Right atrium auricular region (tissue), 2 donors: ENCODE data around the gene SLC1A7. TPM values are rescaled to one million over a fixed set of nuclear protein-coding genes. Genes with fewer than 3 reads are reported as not detected.

Experiments used
- DNase-seq: peaks from one replicate; pipeline ENCODE4 v3.0.0-alpha.2; 2019; ENCODE audit warnings: low spot score
- H3K27ac ChIP-seq, 2 donors: fragments of 200-600 bp; sonication (generic); 1 replicate in 1 of 2; 2 replicates in 1 of 2; pipeline ENCODE4 v1.5.1; 2016 to 2019
- H3K27me3 ChIP-seq, 2 donors: fragments of 200-600 bp; sonication (generic); one replicate each; pipeline versions ENCODE4 v1.5.1 to v1.6.0; 2017 to 2019
- H3K36me3 ChIP-seq: fragments of 200-600 bp; sonication (generic); one replicate; pipeline ENCODE4 v1.5.1; 2016
- H3K4me1 ChIP-seq, 2 donors: fragments of 200-600 bp; sonication (generic); one replicate each; pipeline versions ENCODE4 v1.5.1 to v1.6.0; 2017 to 2019
- H3K4me3 ChIP-seq, 2 donors: fragments of 200-600 bp; sonication (generic); 1 replicate in 1 of 2; 2 replicates in 1 of 2; pipeline ENCODE4 v1.5.1; 2017 to 2019; ENCODE audit warnings: mild to moderate bottlenecking in 1 of 2, moderate library complexity in 1 of 2
- H3K9me3 ChIP-seq, 2 donors: fragments of 200-600 bp; sonication (generic); one replicate each; pipeline ENCODE4 v1.5.1; 2019
- total RNA-seq, 2 donors: library from RNA; depleted of rRNA; stranded (reverse); fragments of >200 nt; gene quantifications; one replicate each; pipeline ENCODE4 v1.1.0, GENCODE V29; 2016
- TF ChIP-seq, protein P1 (sequence below), 2 donors: fragments of 200-600 bp; sonication (generic); IDR thresholded peaks; one replicate each; pipeline ENCODE4 v1.5.1; 2019; ENCODE audit warnings: antibody characterized with exemption in 2 of 2

Gene SLC1A7
- total RNA-seq, 2 donors from 2014 or later, result 0.56 to 0.71 TPM

DNA sequence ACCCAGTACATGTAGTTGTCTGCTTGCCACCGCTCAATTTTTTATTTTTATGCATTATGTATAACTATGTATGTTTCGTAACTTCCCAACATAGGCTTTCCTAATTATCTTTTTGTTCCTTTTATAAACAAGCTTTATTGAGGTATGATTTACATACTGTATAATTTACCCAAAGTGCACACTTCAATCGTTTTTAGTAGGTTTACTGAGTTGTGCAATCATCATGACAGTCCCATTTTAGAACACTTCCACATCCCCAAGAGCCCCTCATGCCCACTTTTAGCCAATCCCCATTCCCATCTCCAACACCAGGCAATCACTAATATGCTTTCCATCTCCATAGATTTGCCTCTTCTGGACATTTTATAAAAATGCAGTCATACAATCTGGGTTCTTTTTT lies 14.3 kb upstream of the SLC1A7 start:
- Histone ChIP-seq H3K4me1 (no peaks in the 10 kb centered on the region), H3K27me3 (no peaks in the 10 kb centered on the region), H3K9me3 (no peaks in the 10 kb centered on the region), H3K27ac (no peak overlapping the region), H3K4me3 (no peak overlapping the region), H3K36me3 (no peaks in the 10 kb centered on the region)
- TF ChIP-seq, protein P1, sequence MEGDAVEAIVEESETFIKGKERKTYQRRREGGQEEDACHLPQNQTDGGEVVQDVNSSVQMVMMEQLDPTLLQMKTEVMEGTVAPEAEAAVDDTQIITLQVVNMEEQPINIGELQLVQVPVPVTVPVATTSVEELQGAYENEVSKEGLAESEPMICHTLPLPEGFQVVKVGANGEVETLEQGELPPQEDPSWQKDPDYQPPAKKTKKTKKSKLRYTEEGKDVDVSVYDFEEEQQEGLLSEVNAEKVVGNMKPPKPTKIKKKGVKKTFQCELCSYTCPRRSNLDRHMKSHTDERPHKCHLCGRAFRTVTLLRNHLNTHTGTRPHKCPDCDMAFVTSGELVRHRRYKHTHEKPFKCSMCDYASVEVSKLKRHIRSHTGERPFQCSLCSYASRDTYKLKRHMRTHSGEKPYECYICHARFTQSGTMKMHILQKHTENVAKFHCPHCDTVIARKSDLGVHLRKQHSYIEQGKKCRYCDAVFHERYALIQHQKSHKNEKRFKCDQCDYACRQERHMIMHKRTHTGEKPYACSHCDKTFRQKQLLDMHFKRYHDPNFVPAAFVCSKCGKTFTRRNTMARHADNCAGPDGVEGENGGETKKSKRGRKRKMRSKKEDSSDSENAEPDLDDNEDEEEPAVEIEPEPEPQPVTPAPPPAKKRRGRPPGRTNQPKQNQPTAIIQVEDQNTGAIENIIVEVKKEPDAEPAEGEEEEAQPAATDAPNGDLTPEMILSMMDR (IDR thresholded peaks at IDR 0.05), result no peak
- DNase-seq, result no peak

DNA sequence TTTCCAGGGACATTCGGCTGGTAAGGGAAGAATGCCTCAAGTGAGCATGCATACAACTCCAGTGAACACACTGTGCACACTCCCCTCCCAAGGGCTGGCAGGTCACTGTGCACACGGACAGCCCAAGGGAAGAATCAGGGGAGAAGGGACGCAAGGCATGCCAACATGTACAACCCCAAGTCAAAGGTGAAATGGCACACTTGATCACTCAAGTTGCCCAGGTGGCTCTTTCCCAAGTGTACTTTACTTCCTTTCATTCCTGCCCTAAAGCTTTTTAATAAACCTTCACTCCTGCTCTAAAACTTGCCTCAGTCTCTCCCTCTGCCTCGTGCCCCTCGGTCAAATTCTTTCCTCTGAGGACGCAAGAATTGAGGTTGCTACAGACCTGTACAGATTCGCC lies 13.5 kb upstream of the SLC1A7 start:
- DNase-seq, result no peak
- H3K36me3 ChIP-seq, result no peaks in the 10 kb centered on the region
- H3K4me3 ChIP-seq, result no peak overlapping the region
- no peaks in the 10 kb centered on the region for H3K4me1 ChIP-seq
- H3K27ac ChIP-seq, result no peak overlapping the region
- TF ChIP-seq, protein P1 (IDR thresholded peaks at IDR 0.05), result no peak
- H3K27me3 ChIP-seq, result no peaks in the 10 kb centered on the region
- H3K9me3 ChIP-seq, result no peaks in the 10 kb centered on the region

DNA sequence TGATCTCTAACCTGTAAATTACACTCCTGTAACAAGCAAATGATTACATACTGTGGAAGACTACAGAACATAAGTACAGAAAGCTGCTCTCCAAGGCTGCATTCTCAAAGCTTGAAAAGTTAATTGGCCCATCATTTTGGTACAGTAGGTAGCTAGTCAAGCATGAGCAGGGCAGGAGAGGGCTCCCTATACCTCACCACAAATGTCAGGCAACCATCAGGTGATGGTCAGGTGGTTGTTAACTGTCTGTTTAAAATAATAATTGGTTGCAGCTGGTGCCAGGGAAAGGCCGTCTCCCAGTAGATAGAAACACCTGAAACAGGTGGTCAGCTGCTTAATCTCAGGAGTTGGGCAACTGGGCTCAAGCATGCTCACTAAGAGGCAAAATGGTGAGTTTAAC lies 13.1 kb upstream of the SLC1A7 start:
- DNase-seq, result no peak
- Histone ChIP-seq H3K4me3 (no peak overlapping the region), H3K9me3 (no peaks in the 10 kb centered on the region)

DNA sequence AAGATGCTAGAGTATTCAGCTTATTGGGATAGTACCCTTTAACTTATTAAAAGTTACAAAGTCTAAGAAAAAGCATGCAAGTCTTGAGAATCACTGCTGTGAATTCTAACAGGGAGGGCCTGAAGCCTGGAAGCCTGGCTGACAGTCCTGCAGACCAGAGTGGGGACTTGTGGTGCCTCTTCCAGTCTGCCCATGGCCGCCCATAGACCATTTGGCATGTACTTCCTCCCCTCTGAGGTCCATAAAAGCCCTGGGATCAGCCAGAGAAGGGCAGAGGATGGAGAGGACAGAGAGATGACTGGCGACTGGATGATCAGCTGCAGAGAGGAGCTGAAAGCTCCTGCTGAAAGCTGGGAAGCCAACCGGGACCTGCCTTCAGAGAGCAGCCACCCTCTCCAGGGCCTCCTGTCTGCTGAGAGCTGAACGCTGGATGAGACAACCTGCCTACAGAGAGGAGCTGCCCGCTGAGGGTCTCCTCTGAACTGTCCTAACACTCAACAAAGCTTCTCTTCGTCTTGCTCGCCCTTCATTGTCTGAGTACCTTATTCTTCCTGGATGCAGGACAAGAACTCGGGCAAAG lies 12.5 kb upstream of the SLC1A7 start:
- TF ChIP-seq, protein P1 (IDR thresholded peaks at IDR 0.05), result no peak
- H3K9me3 ChIP-seq, result no peaks in the 10 kb centered on the region
- H3K4me1 ChIP-seq, result no peaks in the 10 kb centered on the region
- H3K27me3 ChIP-seq, result no peaks in the 10 kb centered on the region
- no peak for DNase-seq
- H3K27ac ChIP-seq, result no peak overlapping the region
- H3K36me3 ChIP-seq, result no peaks in the 10 kb centered on the region
- no peak overlapping the region for H3K4me3 ChIP-seq

More for the DNA sequence above, 13.1 kb upstream of the SLC1A7 start:
- Histone ChIP-seq H3K36me3 (no peaks in the 10 kb centered on the region), H3K4me1 (no peaks in the 10 kb centered on the region), H3K27me3 (no peaks in the 10 kb centered on the region), H3K27ac (no peak overlapping the region)
- TF ChIP-seq, protein P1 (IDR thresholded peaks at IDR 0.05), result no peak

DNA sequence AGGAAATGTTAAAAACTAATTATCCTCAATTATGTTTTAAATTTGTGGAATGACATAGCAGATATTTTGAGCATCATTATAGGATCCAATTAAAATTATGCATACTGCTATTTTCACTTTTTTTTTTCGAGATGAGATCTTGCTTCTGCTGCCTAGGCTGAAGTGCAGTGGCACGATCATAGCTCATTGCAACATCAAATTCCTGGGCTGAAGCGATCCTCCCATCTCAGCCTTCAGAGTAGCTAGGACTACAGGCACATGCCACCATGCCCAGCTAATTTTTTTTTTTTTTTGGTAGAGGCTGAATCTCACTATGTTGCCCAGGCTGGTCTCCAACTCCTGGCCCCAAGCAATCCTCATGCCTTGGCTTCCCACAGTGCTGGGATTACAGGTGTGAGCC lies 11.3 kb upstream of the SLC1A7 start:
- Histone ChIP-seq H3K4me1 (no peaks in the 10 kb centered on the region), H3K27me3 (no peaks in the 10 kb centered on the region), H3K4me3 (no peak overlapping the region), H3K36me3 (no peaks in the 10 kb centered on the region), H3K9me3 (no peaks in the 10 kb centered on the region), H3K27ac (no peak overlapping the region)
- TF ChIP-seq, protein P1 (IDR thresholded peaks at IDR 0.05), result no peak
- DNase-seq, result no peak

DNA sequence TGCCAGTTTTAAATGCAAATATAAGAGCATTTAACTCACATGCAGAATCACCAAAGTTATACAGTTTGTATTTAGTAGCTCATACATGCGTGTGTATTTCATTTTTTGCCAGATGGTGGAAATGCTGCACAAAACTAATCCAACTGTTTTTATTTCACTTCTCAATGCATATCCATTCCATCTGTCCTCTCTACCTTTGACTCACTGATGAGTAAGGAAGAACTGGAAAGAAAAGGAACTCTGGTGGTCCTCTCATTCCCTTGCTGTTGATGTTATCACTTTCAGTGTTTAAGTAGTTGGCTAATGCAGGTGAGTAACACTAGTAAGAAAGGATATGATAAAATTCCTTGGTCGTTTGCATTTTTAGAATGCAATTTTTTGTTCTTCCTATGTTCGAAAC lies 5.7 kb upstream of the SLC1A7 start:
- H3K36me3 ChIP-seq, result no peaks in the 10 kb centered on the region
- H3K9me3 ChIP-seq, result no peaks in the 10 kb centered on the region
- H3K27me3 ChIP-seq, result no peaks in the 10 kb centered on the region
- peaks cover 0 to 9% of the 10 kb centered on the region in 2 donors for H3K4me1 ChIP-seq
- TF ChIP-seq, protein P1 (IDR thresholded peaks at IDR 0.05), result no peak
- DNase-seq, result no peak
- H3K27ac ChIP-seq, result no peak overlapping the region
- H3K4me3 ChIP-seq, result no peak overlapping the region
